GM19351 (cell line): ENCODE data around the gene FHAD1.
"Not testable (repeated sequence)": the region's sequence is repeated elsewhere in the genome, so short reads cannot be mapped to it uniquely, and the experiment has no call there.

Experiments used
- ATAC-seq: cut with Tn5 transposase; IDR thresholded peaks from one replicate; pipeline ENCODE4 v1.9.1; 2021; ENCODE audit warnings: mild to moderate bottlenecking, moderate library complexity; ENCODE audit not compliant: unreplicated experiment

FHAD1 gene

DNA sequence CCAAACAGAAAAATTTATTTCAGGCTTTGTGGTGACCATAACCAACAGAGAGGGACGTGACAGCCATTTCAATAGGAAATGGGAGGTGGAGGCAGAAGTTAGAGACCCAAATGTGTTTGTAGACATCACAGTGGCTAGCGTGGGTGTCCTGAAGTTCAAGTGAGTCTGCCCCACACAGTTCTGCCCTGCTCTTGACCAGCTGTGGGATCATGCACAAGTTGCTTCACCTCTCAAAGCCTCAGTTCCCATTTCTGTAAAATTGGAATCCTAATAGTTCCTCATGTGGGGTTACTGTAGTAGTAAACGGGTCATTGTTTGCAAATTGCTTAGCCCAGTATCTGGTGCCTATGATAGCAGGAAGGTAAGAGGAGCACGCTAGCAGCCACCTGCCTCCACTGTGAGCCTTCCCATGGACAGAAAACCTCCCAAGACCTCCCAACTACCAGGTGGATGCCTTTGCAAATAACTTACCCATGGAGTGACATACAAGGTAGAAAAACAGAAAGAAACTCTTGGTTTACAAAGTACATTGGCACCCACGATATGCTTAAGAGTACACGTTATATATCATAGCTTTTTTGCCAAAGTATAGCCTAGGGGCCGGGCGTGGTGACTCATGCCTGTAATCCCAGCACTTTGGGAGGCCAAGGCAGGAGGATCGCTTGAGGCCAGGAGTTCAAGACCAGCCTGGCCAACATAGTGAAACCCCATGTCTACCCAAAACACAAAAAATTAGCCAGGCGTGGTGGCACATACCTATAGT lies 29.1 kb downstream of the FHAD1 start:
- no peak for ATAC-seq

DNA sequence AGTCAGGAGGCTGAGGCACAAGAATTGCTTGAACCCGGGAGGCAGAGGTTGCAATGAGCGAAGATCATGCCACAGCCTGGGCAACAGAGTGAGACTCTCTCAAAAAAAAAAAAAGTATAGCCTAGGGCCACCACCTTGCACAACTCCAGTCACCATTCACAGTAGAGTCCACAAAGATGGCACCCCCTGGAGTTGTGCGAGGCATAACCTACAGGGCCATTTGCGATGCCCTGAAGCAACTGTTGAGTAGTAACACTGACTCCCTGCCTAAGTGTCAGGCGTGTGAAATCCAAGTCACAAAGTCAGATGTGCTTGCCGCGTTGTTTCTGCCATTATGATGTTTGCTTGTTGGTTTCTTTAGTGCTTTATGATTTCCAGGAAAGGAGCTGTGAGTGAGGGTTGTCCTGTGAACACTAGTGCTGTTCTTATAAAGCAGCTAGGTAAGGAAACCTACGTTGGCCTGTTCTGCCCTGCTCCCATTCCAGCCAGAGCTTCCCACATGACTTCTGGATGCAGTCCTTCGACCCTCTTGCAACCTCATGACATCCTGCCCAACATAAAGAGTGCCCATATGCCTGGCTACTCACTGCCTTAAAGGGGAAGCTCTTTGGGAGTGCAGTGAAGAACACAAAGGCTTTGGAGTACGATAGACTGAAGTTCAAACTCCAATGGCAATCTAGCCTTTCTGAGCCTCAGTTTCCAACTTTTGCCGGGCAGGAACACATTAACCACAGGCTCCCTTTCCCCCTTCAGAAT lies 29.8 kb downstream of the FHAD1 start:
- no peak for ATAC-seq

DNA sequence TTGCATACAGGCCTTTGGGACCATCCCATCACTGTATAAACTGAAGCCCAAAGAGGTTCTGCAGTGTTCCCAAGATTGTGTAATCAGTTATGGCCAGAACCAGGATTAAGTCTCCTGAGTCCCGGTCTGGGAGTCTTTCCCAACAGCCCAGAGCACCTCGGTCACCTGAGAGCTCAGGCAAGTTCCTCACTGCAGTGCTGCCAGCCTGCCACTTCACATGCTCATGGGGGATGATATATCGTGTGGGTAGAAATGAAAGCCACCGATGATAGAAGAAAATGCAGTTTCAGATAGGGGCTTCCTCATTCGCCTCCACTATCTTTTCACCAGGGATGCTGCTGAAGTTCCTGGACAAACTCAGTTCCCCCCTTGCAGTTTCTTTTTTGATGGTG lies 30.4 kb downstream of the FHAD1 start:
- no peak for ATAC-seq

DNA sequence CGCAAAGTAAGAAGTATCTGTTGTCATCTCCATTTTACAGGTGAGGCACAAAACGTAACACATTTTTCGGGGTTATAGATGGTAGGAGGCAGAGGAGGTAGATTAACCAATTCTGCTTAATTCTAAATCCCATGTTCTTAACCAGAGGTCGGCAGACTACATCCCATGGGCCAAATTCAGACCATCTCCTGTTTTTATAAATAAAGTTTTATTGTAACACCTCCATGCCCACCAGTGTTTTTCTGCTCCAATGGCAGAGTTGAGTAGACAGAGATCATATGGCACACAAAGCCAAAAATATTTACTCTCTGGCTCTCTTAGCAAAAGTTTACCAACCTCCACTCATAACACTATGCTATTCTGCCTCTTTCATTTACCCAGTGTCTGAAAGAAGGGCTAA lies 30.9 kb downstream of the FHAD1 start:
- no peak for ATAC-seq

DNA sequence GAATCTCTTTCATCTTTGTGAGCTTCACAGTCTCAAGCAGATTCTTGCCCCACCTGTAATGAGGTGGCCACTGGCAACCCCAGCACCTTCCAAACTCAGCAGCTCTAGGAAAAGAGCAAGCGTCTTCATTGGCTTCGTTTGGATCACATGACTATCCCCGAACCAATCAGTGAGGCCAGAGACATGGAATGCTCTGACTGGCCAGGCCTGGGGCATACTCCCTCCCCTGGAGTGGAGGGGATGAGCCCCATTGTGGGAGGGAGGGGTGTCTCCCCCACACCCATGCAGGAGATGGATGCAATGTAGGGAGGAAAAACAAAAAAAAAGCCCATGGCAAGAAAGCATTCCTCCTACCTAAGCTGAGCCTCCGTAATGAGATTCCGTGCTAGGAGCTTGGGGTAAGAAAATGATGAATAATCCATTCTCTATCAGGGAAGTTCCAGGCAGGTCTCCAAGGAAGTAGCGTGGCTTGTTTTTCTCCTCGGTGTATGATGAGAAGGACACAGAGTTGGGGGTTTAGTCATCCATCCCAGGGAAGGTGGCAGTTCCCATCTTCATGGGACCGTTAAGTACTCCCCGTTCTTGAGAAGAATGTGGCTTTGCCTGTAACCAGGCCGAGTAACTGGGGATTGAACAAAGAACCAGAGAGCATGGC lies 32.7 kb downstream of the FHAD1 start:
- no peak for ATAC-seq

DNA sequence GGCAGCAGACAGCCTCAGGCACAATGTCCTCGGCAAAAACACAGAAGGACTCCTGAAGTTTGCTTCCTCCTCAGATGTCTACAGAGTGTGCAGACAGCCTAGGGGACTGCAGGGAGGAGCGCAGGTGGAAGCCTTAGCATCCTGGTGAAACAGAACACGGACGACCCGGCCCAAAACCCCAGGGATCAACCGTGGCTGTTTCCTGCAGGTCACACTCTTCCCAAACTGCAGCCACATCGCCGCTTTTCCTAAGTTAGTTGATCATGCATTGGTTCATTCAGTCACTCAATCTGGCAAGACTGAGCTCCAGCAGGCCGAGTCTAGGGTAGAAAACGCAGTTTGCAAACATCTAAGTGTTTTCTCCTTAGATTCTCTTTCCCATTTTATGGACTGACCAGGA lies 33.4 kb downstream of the FHAD1 start:
- ATAC-seq: no peak

DNA sequence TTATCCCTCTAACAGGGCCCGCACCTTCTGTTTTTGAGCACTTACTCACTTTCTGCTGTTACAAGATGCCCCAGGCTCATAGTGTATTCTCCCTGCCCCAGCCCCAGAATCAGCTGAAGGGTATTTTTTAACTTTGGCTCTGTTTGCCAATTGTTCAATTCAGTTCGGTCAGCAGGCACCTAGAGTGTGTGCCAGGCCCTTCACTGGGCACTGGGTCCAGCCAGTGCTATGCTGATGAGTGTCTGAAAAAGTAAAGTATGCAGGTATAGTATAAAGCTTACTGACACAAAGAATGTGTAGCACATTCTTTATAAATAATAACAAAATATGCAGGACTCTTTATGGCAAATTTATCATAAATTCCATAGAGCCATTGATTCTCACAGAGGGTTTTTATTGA lies 35.0 kb downstream of the FHAD1 start:
- ATAC-seq: no peak

DNA sequence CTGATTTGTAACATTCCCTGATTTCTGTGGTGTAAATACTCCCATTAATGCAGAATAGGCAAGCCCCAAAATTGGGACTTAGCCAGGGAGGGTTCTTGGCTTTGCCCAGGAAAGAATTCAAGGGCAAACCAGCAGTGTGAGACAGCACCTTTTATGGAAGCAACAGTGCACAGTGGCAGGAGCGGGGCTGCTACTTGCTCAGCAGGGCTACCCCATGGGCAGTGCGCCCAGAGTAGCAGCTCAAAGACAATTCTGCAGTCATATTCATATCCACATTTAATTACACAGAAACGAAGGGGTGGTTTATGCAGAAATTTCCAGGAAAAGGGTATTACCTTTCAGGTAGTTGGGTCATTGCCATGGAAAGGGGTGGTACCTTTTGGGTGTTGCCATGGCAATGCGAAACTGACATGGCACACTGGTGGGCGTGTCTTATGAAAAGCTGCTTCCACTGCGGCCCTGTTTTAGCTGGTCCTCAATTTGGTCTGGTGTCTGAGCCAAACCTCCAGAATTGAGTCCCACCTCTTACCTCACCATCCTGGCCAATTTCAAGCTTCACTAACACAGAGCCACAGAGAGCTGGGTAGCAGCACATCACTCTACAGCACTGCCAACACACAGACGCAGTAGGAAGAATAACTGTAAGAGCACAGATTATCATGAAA lies 35.9 kb downstream of the FHAD1 start:
- no peak for ATAC-seq

DNA sequence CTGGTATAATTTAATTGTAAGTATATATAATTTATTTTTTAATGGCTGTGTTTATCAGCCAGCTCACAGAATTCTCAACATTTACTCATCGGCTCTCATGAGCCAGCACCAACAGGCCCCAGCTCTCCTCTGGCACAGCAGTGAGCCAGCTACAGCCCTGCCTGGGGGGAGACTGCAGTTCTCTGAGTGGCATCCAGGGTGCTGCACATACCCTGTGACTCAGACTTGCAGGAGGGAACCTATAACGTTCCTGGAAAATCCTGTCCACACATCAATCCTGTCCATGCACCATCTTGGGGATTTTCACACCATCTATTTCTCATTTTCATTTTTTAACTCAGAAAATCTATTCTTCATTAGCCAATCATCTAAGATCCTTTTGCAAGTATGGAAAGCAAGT lies 36.5 kb downstream of the FHAD1 start:
- ATAC-seq: no peak

DNA sequence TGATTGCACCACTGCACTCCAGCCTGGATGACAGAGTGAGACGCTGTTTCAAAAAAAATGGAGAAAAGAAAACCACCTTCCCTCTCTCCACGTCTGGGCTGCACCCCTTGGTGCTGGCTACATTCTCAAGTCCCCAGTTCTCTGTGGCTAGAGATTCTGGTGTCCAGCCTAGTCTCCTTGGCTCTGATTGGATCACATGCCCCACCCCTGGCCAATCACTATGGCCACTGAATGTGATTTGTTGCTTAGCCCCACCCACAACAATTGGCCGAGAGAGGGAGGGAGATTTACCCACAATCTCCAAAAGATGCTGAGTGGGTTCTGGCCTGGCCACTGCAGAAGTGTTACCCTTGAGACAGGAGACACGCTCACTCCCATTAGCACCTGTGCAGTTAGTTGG lies 39.4 kb downstream of the FHAD1 start:
- ATAC-seq: no peak

DNA sequence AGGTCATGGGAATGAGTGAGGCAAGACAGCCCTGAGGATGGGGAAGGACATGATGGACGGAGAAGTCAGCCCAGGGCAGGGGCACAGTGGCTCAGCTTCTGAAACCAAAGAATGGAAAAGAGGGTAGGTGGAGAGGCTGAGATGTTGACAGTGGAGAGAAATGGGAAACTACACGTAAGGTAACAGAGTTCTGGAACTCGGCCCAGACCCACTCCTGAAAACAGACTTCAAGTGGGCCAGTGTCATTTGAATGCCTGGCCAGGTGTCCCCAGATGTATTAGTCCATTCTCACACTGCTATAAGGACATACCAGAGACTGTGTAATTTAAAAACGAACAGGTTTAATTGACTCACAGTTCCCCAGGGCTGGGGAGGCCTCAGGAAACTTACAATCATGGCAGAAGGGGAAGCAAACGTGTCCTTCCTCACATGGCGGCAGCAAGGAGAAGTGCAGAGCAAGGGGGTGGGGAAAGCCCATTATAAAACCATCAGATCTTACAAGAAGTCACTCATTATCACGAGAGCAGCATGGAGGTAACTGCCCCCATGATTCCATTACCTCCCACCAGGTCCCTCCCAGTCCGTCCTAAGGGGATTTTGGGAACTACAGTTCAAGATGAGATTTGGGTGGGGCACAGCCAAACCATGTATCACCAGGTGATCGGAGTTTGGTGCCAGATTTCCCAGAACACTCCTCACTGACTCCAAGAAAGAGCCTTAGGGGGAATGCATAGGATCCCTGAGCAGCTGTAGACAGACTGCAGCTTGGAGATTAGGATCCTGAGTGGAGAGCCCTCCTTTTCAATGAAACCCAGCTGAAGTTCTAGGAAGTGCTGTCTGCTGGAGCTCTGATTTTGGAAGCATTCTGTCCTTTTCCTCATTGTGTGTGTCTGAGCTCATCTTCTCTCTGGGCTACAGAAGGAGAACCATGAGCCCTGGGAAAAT lies 40.3 kb downstream of the FHAD1 start:
- no peak for ATAC-seq

DNA sequence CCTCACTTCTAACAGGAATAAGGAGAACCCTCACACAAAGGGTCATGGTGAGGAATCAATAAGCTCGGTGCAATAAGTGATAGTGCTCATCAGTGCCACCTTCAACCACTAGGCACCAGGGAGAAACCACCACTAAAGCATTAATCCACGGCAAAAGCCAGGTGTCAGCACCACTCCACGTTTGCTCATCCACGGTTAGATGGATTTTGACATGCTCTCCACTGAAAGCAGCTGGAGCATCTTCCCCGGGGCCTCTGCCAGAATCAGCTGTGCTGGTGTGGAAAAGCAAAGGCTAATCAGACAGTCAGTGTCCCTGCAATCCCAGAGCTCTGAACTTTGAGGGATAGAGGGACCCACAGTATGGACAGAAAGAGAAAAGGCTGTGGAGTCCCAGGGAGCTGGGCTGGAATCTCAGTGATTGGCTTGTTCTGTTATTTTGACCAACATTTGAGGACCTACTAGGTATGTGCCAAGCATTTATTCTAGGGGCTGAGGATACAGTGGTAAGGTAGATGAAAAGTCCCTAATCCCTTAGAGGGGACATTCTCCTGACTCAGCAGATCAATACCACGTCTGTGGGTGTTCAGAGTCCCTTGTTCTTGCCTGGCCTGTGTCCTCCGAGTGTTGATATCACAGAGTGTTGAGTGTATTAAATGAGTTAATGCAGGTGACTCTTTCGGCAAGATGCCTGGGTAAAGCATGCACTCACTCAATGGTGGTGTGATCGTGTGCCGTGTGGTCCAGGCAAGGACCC lies 41.3 kb downstream of the FHAD1 start:
- ATAC-seq: no peak

DNA sequence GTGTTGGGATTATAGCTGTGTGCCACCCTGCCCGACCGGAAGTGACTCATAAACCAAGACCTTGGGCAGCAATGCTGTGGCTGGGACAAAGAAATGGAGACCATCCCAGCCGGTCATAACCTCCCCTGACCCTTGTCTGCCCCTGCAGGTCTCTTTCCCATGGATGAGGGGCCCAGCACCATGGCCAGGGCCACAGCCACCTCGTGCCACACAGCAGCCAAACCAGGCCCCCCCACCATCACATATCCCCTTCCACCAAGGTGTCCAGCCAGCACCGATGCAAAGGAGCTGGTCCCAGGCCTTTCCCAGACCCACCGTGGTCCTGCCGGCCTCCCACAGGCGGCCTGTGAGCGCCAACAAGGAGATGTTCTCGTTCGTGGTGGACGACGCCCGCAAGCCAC lies 42.2 kb downstream of the FHAD1 start:
- no peak for ATAC-seq

DNA sequence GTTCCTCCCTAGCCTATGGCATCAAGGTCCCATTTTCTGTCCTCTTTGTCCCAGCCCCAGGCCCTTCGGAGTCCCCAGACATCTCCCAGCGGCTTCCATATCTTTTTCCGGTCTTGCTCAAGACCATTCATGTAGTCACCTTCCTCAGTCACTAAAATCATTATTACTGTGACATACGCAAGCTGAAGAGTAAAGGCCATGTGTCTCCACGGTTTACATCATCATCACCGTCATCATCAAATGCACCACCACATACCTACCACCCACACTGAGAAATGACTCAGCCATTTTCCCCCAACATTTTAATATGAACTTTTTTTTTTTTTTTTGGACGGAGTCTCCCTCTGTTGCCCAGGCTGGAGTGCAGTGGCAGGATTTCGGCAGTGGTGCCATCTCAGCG lies 43.4 kb downstream of the FHAD1 start:
- ATAC-seq: no peak

DNA sequence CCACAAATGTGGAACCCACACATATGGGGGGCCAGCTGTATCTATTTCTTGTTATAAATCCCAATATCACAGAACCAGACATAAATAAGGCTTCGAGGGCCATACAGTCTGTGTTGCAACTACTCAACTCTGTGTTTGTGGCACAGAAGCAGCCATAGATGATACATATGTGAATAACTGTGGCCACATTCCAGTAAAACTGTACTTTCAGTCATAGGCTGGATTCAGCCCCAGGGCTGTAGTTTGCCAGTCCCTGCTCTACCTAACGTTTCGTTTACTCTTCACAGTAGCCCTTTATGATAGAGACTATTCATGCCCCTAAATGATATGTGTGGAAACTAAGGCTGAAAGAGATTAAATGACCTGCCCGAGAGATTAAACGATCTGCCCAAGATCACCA lies 48.7 kb downstream of the FHAD1 start:
- ATAC-seq: no peak

DNA sequence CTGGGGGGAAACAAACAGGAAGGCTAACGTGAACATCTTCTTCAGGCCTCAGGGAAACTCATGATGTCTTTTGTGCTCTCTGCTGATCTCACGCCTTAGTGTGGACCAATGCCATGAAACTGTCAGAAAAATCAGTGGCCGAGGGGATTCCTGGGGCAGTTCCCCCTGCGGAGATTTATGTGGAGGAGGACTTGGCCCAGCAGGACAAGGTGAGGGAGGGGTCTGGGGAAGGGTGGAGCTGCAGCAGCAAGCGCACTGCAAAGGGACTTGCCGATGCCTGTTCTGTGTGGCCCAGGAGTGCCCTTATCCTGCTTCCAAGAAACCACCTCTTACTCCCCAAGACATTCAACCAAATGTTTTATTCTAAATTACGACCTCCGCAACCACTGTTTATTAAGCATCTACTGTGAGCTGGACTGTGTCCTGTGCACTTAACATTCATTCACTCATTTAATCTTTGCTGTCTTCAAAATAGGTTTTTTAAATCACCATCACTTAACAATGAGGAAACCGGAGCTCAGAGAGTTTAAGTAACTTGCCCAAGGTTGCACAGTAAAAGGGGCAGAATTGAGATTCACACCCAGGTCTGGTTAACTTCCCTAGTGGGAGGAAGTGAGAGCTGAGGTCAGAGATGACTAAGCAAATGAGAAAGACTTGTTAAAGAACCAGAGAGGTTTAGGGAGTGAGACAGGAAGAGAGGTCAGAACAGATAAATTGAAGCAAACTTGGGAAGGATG lies 49.7 kb downstream of the FHAD1 start:
- ATAC-seq: no peak

DNA sequence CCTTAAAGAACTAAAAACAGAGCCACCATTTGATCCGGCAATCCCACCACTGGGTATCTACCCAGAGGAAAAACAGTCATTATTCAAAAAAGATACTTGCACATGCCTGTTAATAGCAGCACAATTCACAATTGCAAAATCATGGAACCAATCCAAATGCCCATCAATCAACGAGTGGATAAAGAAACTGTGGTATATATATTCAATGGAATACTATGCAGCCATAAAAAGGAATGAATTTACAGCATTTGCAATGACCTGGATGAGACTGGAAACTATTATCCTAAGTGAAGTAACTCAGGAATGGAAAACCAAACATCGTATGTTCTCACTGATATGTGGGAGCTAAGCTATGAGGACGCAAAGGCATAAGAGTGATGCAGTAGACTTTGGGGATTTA lies 51.0 kb downstream of the FHAD1 start:
- ATAC-seq: not testable (repeated sequence)

DNA sequence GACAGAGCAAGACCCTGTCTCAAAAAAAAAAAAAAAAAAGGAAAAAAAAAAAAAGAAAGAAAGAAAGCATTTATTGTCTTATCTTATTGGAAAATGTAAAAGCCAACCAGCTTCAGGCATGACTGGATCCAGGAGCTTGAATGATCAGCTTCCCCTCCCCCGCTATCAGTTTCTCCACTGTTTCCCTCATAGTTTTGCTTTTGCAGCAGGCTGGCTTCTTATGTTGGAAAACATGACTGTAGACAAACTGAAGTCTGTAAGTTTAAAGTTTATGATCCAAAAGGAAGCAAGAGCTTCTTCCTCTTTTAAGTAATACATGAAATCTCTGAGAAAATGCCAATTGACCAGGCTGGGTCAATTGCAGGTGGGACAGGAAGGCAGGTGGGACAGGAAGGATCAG lies 52.2 kb downstream of the FHAD1 start:
- ATAC-seq: no peak

DNA sequence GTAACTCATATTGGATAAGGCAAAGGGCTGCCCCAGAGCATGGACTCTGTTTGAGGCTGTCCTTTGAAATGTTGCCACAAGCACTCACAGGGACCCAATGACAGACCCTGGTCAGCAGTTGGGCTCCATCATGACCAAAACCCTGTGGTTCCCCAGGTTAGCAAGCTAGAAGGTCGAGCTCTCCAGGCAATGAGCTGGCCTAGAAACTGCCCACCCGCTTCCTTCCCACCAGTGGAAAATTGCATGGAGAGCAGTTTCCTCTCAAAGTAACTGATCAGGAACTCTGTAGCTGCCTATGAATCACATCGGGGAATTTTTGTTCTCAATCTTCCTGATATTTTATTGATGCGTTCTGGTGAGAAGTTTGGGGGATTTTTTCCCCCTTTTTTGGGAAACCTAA lies 52.8 kb downstream of the FHAD1 start:
- ATAC-seq: no peak
